ENCODE measurements around the gene ARID1A. TPM values are rescaled to one million over a fixed set of nuclear protein-coding genes. Genes with fewer than 3 reads are reported as not detected.

Gene ARID1A
- total RNA-seq, 1 donor from 2014 or later: 18.8 TPM

GRCh38 chr1:26739329-26739914 is 43.6 kb downstream of the ARID1A start:
- H3K4me1 ChIP-seq (ENCODE audit: control insufficient read depth in 3 of 3, insufficient read depth in 3 of 3, low read length in 3 of 3): peaks cover 18 to 25% (median 21%) of the 10 kb centered on the region in 3 donors
- H3K36me3 ChIP-seq (ENCODE audit: control insufficient read depth in 3 of 3, insufficient read depth in 3 of 3, low read length in 3 of 3): peaks cover 4 to 25% (median 20%) of the 10 kb centered on the region in 3 donors
- H3K9me3 ChIP-seq (ENCODE audit: control insufficient read depth in 3 of 3, low read length in 3 of 3): no peaks in the 10 kb centered on the region
- no peak overlapping the region for H3K9ac ChIP-seq (ENCODE audit: low read depth in 1 of 3, low read length in 3 of 3)
- H3K27me3 ChIP-seq (ENCODE audit: control insufficient read depth in 3 of 3, insufficient read depth in 3 of 3, low read length in 3 of 3): no peaks in the 10 kb centered on the region
- no peak overlapping the region for H3K4me3 ChIP-seq (ENCODE audit: low read length in 3 of 3)
- no peak overlapping the region for H3K27ac ChIP-seq (ENCODE audit: low read depth, low read length)

- no peaks in the 10 kb centered on the region for H3K9me3 ChIP-seq (ENCODE audit: control insufficient read depth in 3 of 3, low read length in 3 of 3)
- no peak overlapping the region for H3K4me3 ChIP-seq (ENCODE audit: low read length in 3 of 3)
- H3K4me1 ChIP-seq (ENCODE audit: control insufficient read depth in 3 of 3, insufficient read depth in 3 of 3, low read length in 3 of 3): peaks cover 20 to 21% (median 20%) of the 10 kb centered on the region in 3 donors
- H3K27ac ChIP-seq (ENCODE audit: low read depth, low read length): no peak overlapping the region
- no peak overlapping the region for H3K9ac ChIP-seq (ENCODE audit: low read depth in 1 of 3, low read length in 3 of 3)
- peaks cover 4 to 25% (median 18%) of the 10 kb centered on the region in 3 donors for H3K36me3 ChIP-seq (ENCODE audit: control insufficient read depth in 3 of 3, insufficient read depth in 3 of 3, low read length in 3 of 3)
- H3K27me3 ChIP-seq (ENCODE audit: control insufficient read depth in 3 of 3, insufficient read depth in 3 of 3, low read length in 3 of 3): no peaks in the 10 kb centered on the region
These were observed 44.3 kb downstream of the ARID1A start for GRCh38 chr1:26740023-26740634.

- Histone ChIP-seq H3K36me3 (ENCODE audit: control insufficient read depth in 3 of 3, insufficient read depth in 3 of 3, low read length in 3 of 3) (peaks cover 2 to 21% (median 17%) of the 10 kb centered on the region in 3 donors), H3K27ac (ENCODE audit: low read depth, low read length) (no peak overlapping the region)
These were observed 45.1 kb downstream of the ARID1A start for GRCh38 chr1:26740952-26741351.

GRCh38 chr1:26743426-26744059 is 47.7 kb downstream of the ARID1A start:
- Histone ChIP-seq H3K4me3 (ENCODE audit: low read length in 3 of 3) (no peak overlapping the region), H3K27me3 (ENCODE audit: control insufficient read depth in 3 of 3, insufficient read depth in 3 of 3, low read length in 3 of 3) (no peaks in the 10 kb centered on the region), H3K9ac (ENCODE audit: low read depth in 1 of 3, low read length in 3 of 3) (no peak overlapping the region), H3K36me3 (ENCODE audit: control insufficient read depth in 3 of 3, insufficient read depth in 3 of 3, low read length in 3 of 3) (peaks cover 0 to 22% (median 14%) of the 10 kb centered on the region in 3 donors), H3K27ac (ENCODE audit: low read depth, low read length) (no peak overlapping the region), H3K4me1 (ENCODE audit: control insufficient read depth in 3 of 3, insufficient read depth in 3 of 3, low read length in 3 of 3) (peaks cover 29 to 32% (median 30%) of the 10 kb centered on the region in 3 donors), H3K9me3 (ENCODE audit: control insufficient read depth in 3 of 3, low read length in 3 of 3) (no peaks in the 10 kb centered on the region)

More at GRCh38 chr1:26740952-26741351, 45.1 kb downstream of the ARID1A start:
- Histone ChIP-seq H3K9ac (ENCODE audit: low read depth in 1 of 3, low read length in 3 of 3) (no peak overlapping the region), H3K9me3 (ENCODE audit: control insufficient read depth in 3 of 3, low read length in 3 of 3) (no peaks in the 10 kb centered on the region), H3K27me3 (ENCODE audit: control insufficient read depth in 3 of 3, insufficient read depth in 3 of 3, low read length in 3 of 3) (no peaks in the 10 kb centered on the region), H3K4me1 (ENCODE audit: control insufficient read depth in 3 of 3, insufficient read depth in 3 of 3, low read length in 3 of 3) (peaks cover 18 to 26% (median 22%) of the 10 kb centered on the region in 3 donors), H3K4me3 (ENCODE audit: low read length in 3 of 3) (no peak overlapping the region)

GRCh38 chr1:26744075-26744959 is 48.5 kb downstream of the ARID1A start:
- H3K9me3 ChIP-seq (ENCODE audit: control insufficient read depth in 3 of 3, low read length in 3 of 3): no peaks in the 10 kb centered on the region
- peaks cover 0 to 22% (median 11%) of the 10 kb centered on the region in 3 donors for H3K36me3 ChIP-seq (ENCODE audit: control insufficient read depth in 3 of 3, insufficient read depth in 3 of 3, low read length in 3 of 3)
- H3K27me3 ChIP-seq (ENCODE audit: control insufficient read depth in 3 of 3, insufficient read depth in 3 of 3, low read length in 3 of 3): no peaks in the 10 kb centered on the region
- no peak overlapping the region for H3K9ac ChIP-seq (ENCODE audit: low read depth in 1 of 3, low read length in 3 of 3)
- peak overlapping the region; percentile 19 for H3K27ac ChIP-seq (ENCODE audit: low read depth, low read length)
- H3K4me3 ChIP-seq (ENCODE audit: low read length in 3 of 3): no peak overlapping the region
- peaks cover 28 to 33% (median 33%) of the 10 kb centered on the region in 3 donors for H3K4me1 ChIP-seq (ENCODE audit: control insufficient read depth in 3 of 3, insufficient read depth in 3 of 3, low read length in 3 of 3)

GRCh38 chr1:26745191-26745590 is 49.4 kb downstream of the ARID1A start:
- no peaks in the 10 kb centered on the region for H3K9me3 ChIP-seq (ENCODE audit: control insufficient read depth in 3 of 3, low read length in 3 of 3)
- no peak overlapping the region for H3K4me3 ChIP-seq (ENCODE audit: low read length in 3 of 3)
- H3K27ac ChIP-seq (ENCODE audit: low read depth, low read length): peak overlapping the region; percentile 19
- H3K4me1 ChIP-seq (ENCODE audit: control insufficient read depth in 3 of 3, insufficient read depth in 3 of 3, low read length in 3 of 3): peaks cover 29 to 36% (median 32%) of the 10 kb centered on the region in 3 donors
- no peaks in the 10 kb centered on the region for H3K27me3 ChIP-seq (ENCODE audit: control insufficient read depth in 3 of 3, insufficient read depth in 3 of 3, low read length in 3 of 3)
- peaks cover 0 to 22% (median 16%) of the 10 kb centered on the region in 3 donors for H3K36me3 ChIP-seq (ENCODE audit: control insufficient read depth in 3 of 3, insufficient read depth in 3 of 3, low read length in 3 of 3)
- H3K9ac ChIP-seq (ENCODE audit: low read depth in 1 of 3, low read length in 3 of 3): no peak overlapping the region

- Histone ChIP-seq H3K4me1 (ENCODE audit: control insufficient read depth in 3 of 3, insufficient read depth in 3 of 3, low read length in 3 of 3) (peaks cover 32 to 41% (median 37%) of the 10 kb centered on the region in 3 donors), H3K4me3 (ENCODE audit: low read length in 3 of 3) (no peak overlapping the region), H3K27me3 (ENCODE audit: control insufficient read depth in 3 of 3, insufficient read depth in 3 of 3, low read length in 3 of 3) (no peaks in the 10 kb centered on the region), H3K9ac (ENCODE audit: low read depth in 1 of 3, low read length in 3 of 3) (no peak overlapping the region), H3K36me3 (ENCODE audit: control insufficient read depth in 3 of 3, insufficient read depth in 3 of 3, low read length in 3 of 3) (peaks cover 0 to 14% (median 12%) of the 10 kb centered on the region in 3 donors), H3K27ac (ENCODE audit: low read depth, low read length) (no peak overlapping the region), H3K9me3 (ENCODE audit: control insufficient read depth in 3 of 3, low read length in 3 of 3) (no peaks in the 10 kb centered on the region)
These were observed 51.2 kb downstream of the ARID1A start for GRCh38 chr1:26747048-26747447.

- H3K4me1 ChIP-seq (ENCODE audit: control insufficient read depth in 3 of 3, insufficient read depth in 3 of 3, low read length in 3 of 3): peaks cover 43 to 53% (median 45%) of the 10 kb centered on the region in 3 donors
- no peaks in the 10 kb centered on the region for H3K27me3 ChIP-seq (ENCODE audit: control insufficient read depth in 3 of 3, insufficient read depth in 3 of 3, low read length in 3 of 3)
- no peak overlapping the region for H3K4me3 ChIP-seq (ENCODE audit: low read length in 3 of 3)
- H3K36me3 ChIP-seq (ENCODE audit: control insufficient read depth in 3 of 3, insufficient read depth in 3 of 3, low read length in 3 of 3): peaks cover 0 to 9% (median 6%) of the 10 kb centered on the region in 3 donors
- no peaks in the 10 kb centered on the region for H3K9me3 ChIP-seq (ENCODE audit: control insufficient read depth in 3 of 3, low read length in 3 of 3)
- H3K9ac ChIP-seq (ENCODE audit: low read depth in 1 of 3, low read length in 3 of 3): peak overlapping the region in 2 of 3 donors; percentile 28 to 54
- no peak overlapping the region for H3K27ac ChIP-seq (ENCODE audit: low read depth, low read length)
These were observed 52.5 kb downstream of the ARID1A start for GRCh38 chr1:26748351-26748750.

- H3K4me1 ChIP-seq (ENCODE audit: control insufficient read depth in 3 of 3, insufficient read depth in 3 of 3, low read length in 3 of 3): peaks cover 44 to 50% (median 45%) of the 10 kb centered on the region in 3 donors
- no peaks in the 10 kb centered on the region for H3K9me3 ChIP-seq (ENCODE audit: control insufficient read depth in 3 of 3, low read length in 3 of 3)
- no peaks in the 10 kb centered on the region for H3K27me3 ChIP-seq (ENCODE audit: control insufficient read depth in 3 of 3, insufficient read depth in 3 of 3, low read length in 3 of 3)
- peaks cover 0 to 9% (median 6%) of the 10 kb centered on the region in 3 donors for H3K36me3 ChIP-seq (ENCODE audit: control insufficient read depth in 3 of 3, insufficient read depth in 3 of 3, low read length in 3 of 3)
- H3K9ac ChIP-seq (ENCODE audit: low read depth in 1 of 3, low read length in 3 of 3): no peak overlapping the region
- H3K4me3 ChIP-seq (ENCODE audit: low read length in 3 of 3): no peak overlapping the region
- no peak overlapping the region for H3K27ac ChIP-seq (ENCODE audit: low read depth, low read length)
These were observed 53.6 kb downstream of the ARID1A start for GRCh38 chr1:26749458-26749857.

Data from skeletal muscle tissue (tissue), 4 donors.